ENCODE data around the gene SPECC1L. TPM values are rescaled to one million over a fixed set of nuclear protein-coding genes. Genes with fewer than 3 reads are reported as not detected.
A peak's percentile ranks its signal among the peaks of the same experiment; 100 is the strongest.

Gene SPECC1L
- total and polyA plus RNA-seq, 7 experiments from 2014 or later: 14.6 to 69.0 (median 39.9) TPM

GRCh38 chr22:24437741-24438328, 167.2 kb downstream of the SPECC1L start:
- ATAC-seq (no peak), DNase-seq (no peak)
- Mint-ChIP-seq H3K4me1 (peaks cover 38 to 92% (median 72%) of the 10 kb centered on the region in 7 donors), H3K27ac (peak overlapping the region; percentile 37 to 94 (median 88)), H3K36me3 (peaks cover 0 to 27% (median 18%) of the 10 kb centered on the region in 5 donors), H3K4me3 (peak overlapping the region in 4 of 10 donors; percentile 14 to 39 (median 28)), H3K27me3 (no peaks in the 10 kb centered on the region), H3K9me3 (peaks cover 0 to 2% (median 0%) of the 10 kb centered on the region in 11 donors)
- H3K9me3 ChIP-seq (ENCODE audit: control insufficient read depth in 2 of 3, low read length in 3 of 3): no peaks in the 10 kb centered on the region
- peaks cover 49 to 54% of the 10 kb centered on the region in 2 donors for H3K4me1 ChIP-seq (ENCODE audit: control insufficient read depth in 2 of 2, insufficient read depth in 2 of 2, low read length in 2 of 2)
- POLR2A ChIA-PET: interaction anchor here (5.1 kb wide), 1 partner anchor 11 kb away, joined by 32 read pairs; the partner anchor contains the start of gene ADORA2A
- peak overlapping the region; percentile 97 for H3K27ac ChIP-seq (ENCODE audit: low read depth, low read length)
- CTCF ChIA-PET: interaction anchor here (0.7 to 1.6 kb wide), 4 partner anchors 10 to 111 kb away, joined by 3 to 5 read pairs (median 4); no protein-coding TSS in a partner anchor
- H3K27me3 ChIP-seq (ENCODE audit: control insufficient read depth in 2 of 2, insufficient read depth in 2 of 2, low read length in 2 of 2): no peaks in the 10 kb centered on the region
- intact Hi-C loops (cut with micrococcal nuclease): loop anchor here in 1 of 2 donors (10.0 kb wide), 1 partner anchor 63 kb away; no protein-coding TSS in a partner anchor
- H3K36me3 ChIP-seq (ENCODE audit: control insufficient read depth in 2 of 3, insufficient read depth in 3 of 3, low read length in 3 of 3): peaks cover 8 to 84% (median 31%) of the 10 kb centered on the region in 3 experiments
- no peak overlapping the region for H3K4me3 ChIP-seq (ENCODE audit: low read length)

DNA sequence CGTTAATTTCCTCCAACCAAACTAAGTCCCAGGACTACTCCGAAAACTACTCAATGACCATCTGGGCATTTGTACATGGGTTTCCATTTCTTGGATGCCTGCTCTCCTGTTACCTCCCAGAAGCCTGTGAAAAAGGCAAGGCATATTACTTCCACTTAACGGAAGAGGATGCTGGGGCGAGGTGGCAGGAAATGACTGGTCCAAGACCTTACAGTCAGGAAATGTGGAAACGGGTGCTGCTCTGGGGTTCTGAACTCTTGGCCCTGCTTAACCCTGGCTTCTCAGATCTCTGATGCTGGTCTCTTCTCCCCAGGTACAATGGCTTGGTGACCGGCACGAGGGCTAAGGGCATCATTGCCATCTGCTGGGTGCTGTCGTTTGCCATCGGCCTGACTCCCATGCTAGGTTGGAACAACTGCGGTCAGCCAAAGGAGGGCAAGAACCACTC, 169.7 kb downstream of the SPECC1L start:
- H3K27me3 ChIP-seq (ENCODE audit: control insufficient read depth in 2 of 2, insufficient read depth in 2 of 2, low read length in 2 of 2): no peaks in the 10 kb centered on the region
- intact Hi-C loops (cut with micrococcal nuclease): loop anchor here in 1 of 2 donors (2.0 kb wide), 1 partner anchor 13 kb away; the partner anchor contains the start of gene ADORA2A
- Mint-ChIP-seq H3K4me1 (peaks cover 38 to 78% (median 66%) of the 10 kb centered on the region in 7 donors), H3K9me3 (peaks cover 0 to 2% (median 0%) of the 10 kb centered on the region in 11 donors), H3K36me3 (peaks cover 0 to 34% (median 17%) of the 10 kb centered on the region in 5 donors), H3K27ac (peak overlapping the region in 7 of 9 donors; percentile 55 to 81 (median 66)), H3K4me3 (no peak overlapping the region), H3K27me3 (no peaks in the 10 kb centered on the region)
- CTCF ChIA-PET: no interaction called here
- peaks cover 27 to 30% of the 10 kb centered on the region in 2 donors for H3K4me1 ChIP-seq (ENCODE audit: control insufficient read depth in 2 of 2, insufficient read depth in 2 of 2, low read length in 2 of 2)
- no peak overlapping the region for H3K27ac ChIP-seq (ENCODE audit: low read depth, low read length)
- no peaks in the 10 kb centered on the region for H3K9me3 ChIP-seq (ENCODE audit: control insufficient read depth in 2 of 3, low read length in 3 of 3)
- no peak for DNase-seq
- peak; percentile 71 for ATAC-seq
- H3K4me3 ChIP-seq (ENCODE audit: low read length): no peak overlapping the region
- H3K36me3 ChIP-seq (ENCODE audit: control insufficient read depth in 2 of 3, insufficient read depth in 3 of 3, low read length in 3 of 3): peaks cover 8 to 89% (median 17%) of the 10 kb centered on the region in 3 experiments
- POLR2A ChIA-PET: no interaction called here

DNA sequence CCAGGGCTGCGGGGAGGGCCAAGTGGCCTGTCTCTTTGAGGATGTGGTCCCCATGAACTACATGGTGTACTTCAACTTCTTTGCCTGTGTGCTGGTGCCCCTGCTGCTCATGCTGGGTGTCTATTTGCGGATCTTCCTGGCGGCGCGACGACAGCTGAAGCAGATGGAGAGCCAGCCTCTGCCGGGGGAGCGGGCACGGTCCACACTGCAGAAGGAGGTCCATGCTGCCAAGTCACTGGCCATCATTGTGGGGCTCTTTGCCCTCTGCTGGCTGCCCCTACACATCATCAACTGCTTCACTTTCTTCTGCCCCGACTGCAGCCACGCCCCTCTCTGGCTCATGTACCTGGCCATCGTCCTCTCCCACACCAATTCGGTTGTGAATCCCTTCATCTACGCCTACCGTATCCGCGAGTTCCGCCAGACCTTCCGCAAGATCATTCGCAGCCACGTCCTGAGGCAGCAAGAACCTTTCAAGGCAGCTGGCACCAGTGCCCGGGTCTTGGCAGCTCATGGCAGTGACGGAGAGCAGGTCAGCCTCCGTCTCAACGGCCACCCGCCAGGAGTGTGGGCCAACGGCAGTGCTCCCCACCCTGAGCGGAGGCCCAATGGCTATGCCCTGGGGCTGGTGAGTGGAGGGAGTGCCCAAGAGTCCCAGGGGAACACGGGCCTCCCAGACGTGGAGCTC, 170.2 kb downstream of the SPECC1L start:
- Mint-ChIP-seq H3K27me3 (no peaks in the 10 kb centered on the region), H3K4me3 (peak overlapping the region in 3 of 10 donors; percentile 11 to 38 (median 30)), H3K36me3 (peaks cover 0 to 34% (median 17%) of the 10 kb centered on the region in 5 donors), H3K27ac (peak overlapping the region in 6 of 9 donors; percentile 59 to 81 (median 75)), H3K4me1 (peaks cover 36 to 76% (median 60%) of the 10 kb centered on the region in 7 donors), H3K9me3 (peaks cover 0 to 2% (median 0%) of the 10 kb centered on the region in 11 donors)
- CTCF ChIA-PET: no interaction called here
- Histone ChIP-seq H3K27me3 (ENCODE audit: control insufficient read depth in 2 of 2, insufficient read depth in 2 of 2, low read length in 2 of 2) (no peaks in the 10 kb centered on the region), H3K36me3 (ENCODE audit: control insufficient read depth in 2 of 3, insufficient read depth in 3 of 3, low read length in 3 of 3) (peaks cover 8 to 89% (median 12%) of the 10 kb centered on the region in 3 experiments), H3K27ac (ENCODE audit: low read depth, low read length) (no peak overlapping the region), H3K4me1 (ENCODE audit: control insufficient read depth in 2 of 2, insufficient read depth in 2 of 2, low read length in 2 of 2) (peaks cover 21 to 24% of the 10 kb centered on the region in 2 donors), H3K9me3 (ENCODE audit: control insufficient read depth in 2 of 3, low read length in 3 of 3) (no peaks in the 10 kb centered on the region), H3K4me3 (ENCODE audit: low read length) (no peak overlapping the region)
- intact Hi-C loops (cut with micrococcal nuclease): loop anchor here in 1 of 2 donors (2.0 kb wide), 1 partner anchor 14 kb away; the partner anchor contains the start of gene ADORA2A
- peak; percentile 17 for ATAC-seq
- POLR2A ChIA-PET: interaction anchor here (0.6 kb wide), 1 partner anchor 37 kb away, joined by 3 read pairs; no protein-coding TSS in a partner anchor
- DNase-seq: no peak

- CTCF ChIA-PET: no interaction called here
- no peaks in the 10 kb centered on the region for H3K27me3 Mint-ChIP-seq
- H3K9me3 Mint-ChIP-seq: no peaks in the 10 kb centered on the region
- ATAC-seq: no peak
- H3K9me3 ChIP-seq (ENCODE audit: control insufficient read depth in 2 of 3, low read length in 3 of 3): no peaks in the 10 kb centered on the region
- H3K4me3 ChIP-seq (ENCODE audit: low read length): no peak overlapping the region
- peaks cover 13 to 16% of the 10 kb centered on the region in 2 donors for H3K4me1 ChIP-seq (ENCODE audit: control insufficient read depth in 2 of 2, insufficient read depth in 2 of 2, low read length in 2 of 2)
- no peaks in the 10 kb centered on the region for H3K27me3 ChIP-seq (ENCODE audit: control insufficient read depth in 2 of 2, insufficient read depth in 2 of 2, low read length in 2 of 2)
- H3K4me3 Mint-ChIP-seq: peak overlapping the region in 1 of 10 donors; percentile 11
- H3K4me1 Mint-ChIP-seq: peaks cover 31 to 78% (median 57%) of the 10 kb centered on the region in 7 donors
- peak overlapping the region in 5 of 9 donors; percentile 14 to 72 (median 25) for H3K27ac Mint-ChIP-seq
- H3K36me3 Mint-ChIP-seq: peaks cover 0 to 34% (median 17%) of the 10 kb centered on the region in 5 donors
- intact Hi-C loops (cut with micrococcal nuclease): loop anchor here in 1 of 2 donors (2.0 kb wide), 1 partner anchor 15 kb away; the partner anchor contains the start of gene ADORA2A
- H3K36me3 ChIP-seq (ENCODE audit: control insufficient read depth in 2 of 3, insufficient read depth in 3 of 3, low read length in 3 of 3): peaks cover 8 to 80% (median 11%) of the 10 kb centered on the region in 3 experiments
- POLR2A ChIA-PET: interaction anchor here (0.6 kb wide), 1 partner anchor 36 kb away, joined by 3 read pairs; no protein-coding TSS in a partner anchor
- no peak overlapping the region for H3K27ac ChIP-seq (ENCODE audit: low read depth, low read length)
- DNase-seq: no peak
Observed at GRCh38 chr22:24441406-24442351, 171.0 kb downstream of the SPECC1L start.

DNA sequence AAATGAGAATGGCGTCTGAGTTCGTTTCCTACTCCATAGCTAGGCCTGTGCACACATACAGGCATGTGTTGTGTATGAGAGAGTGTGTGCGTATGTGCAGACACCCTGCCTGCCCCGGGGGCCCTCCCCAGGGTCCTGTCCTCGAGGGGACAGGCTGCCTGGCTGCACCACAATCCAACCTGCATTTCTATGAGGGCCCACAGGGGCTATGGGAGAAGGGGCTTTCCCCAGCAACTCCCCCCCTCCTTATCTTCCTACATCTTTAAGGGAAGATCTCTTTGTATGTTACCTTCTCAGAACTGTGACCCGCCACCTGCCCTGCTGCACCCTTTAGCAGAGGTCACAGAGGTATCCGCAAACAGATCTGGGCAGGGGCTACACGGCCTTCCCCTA, 171.7 kb downstream of the SPECC1L start:
- H3K4me3 ChIP-seq (ENCODE audit: low read length): no peak overlapping the region
- H3K27ac ChIP-seq (ENCODE audit: low read depth, low read length): no peak overlapping the region
- no peaks in the 10 kb centered on the region for H3K27me3 ChIP-seq (ENCODE audit: control insufficient read depth in 2 of 2, insufficient read depth in 2 of 2, low read length in 2 of 2)
- H3K9me3 ChIP-seq (ENCODE audit: control insufficient read depth in 2 of 3, low read length in 3 of 3): no peaks in the 10 kb centered on the region
- Mint-ChIP-seq H3K4me1 (peaks cover 26 to 73% (median 51%) of the 10 kb centered on the region in 7 donors), H3K9me3 (no peaks in the 10 kb centered on the region), H3K36me3 (peaks cover 0 to 37% (median 17%) of the 10 kb centered on the region in 5 donors), H3K4me3 (no peak overlapping the region), H3K27me3 (no peaks in the 10 kb centered on the region), H3K27ac (peak overlapping the region in 3 of 9 donors; percentile 14 to 25 (median 23))
- peaks cover 9% of the 10 kb centered on the region in 2 donors for H3K4me1 ChIP-seq (ENCODE audit: control insufficient read depth in 2 of 2, insufficient read depth in 2 of 2, low read length in 2 of 2)
- intact Hi-C loops (cut with micrococcal nuclease): no loop called here
- DNase-seq (no peak), ATAC-seq (no peak)
- CTCF ChIA-PET: no interaction called here
- POLR2A ChIA-PET: no interaction called here
- peaks cover 8 to 74% (median 11%) of the 10 kb centered on the region in 3 experiments for H3K36me3 ChIP-seq (ENCODE audit: control insufficient read depth in 2 of 3, insufficient read depth in 3 of 3, low read length in 3 of 3)

Measured in naive thymus-derived CD4-positive, alpha-beta T cell (primary cell).